Astrocyte (in vitro differentiated cells and primary cell): ENCODE results near the gene TRIP10. TPM values are rescaled to one million over a fixed set of nuclear protein-coding genes. Genes with fewer than 3 reads are reported as not detected.
A peak's percentile ranks its signal among the peaks of the same experiment; 100 is the strongest.

Experiments
- DNase-seq: peaks from one replicate; pipeline ENCODE4 v3.0.0-alpha.2; 2010; ENCODE audit warnings: low read depth
- FAIRE-seq: peaks from 2 replicates; lab custom pipeline; 2011; peaks lifted over from hg19 to GRCh38; lab: Jason Lieb, UNC
- H2AFZ ChIP-seq: 2 replicates; pipeline ENCODE4 v1.6.0; 2012; ENCODE audit warnings: low read depth, low read length, inconsistent platforms
- H3K27ac ChIP-seq: 2 replicates; pipeline ENCODE4 v1.5.1; 2011; ENCODE audit warnings: low read depth, low read length, inconsistent platforms
- H3K27me3 ChIP-seq: 2 replicates; pipeline ENCODE4 v1.6.0; 2011; ENCODE audit warnings: low read length, inconsistent platforms; ENCODE audit not compliant: insufficient read depth
- H3K36me3 ChIP-seq: 2 replicates; pipeline ENCODE4 v1.5.1; 2011; ENCODE audit warnings: low read length, inconsistent platforms; ENCODE audit not compliant: insufficient read depth
- H3K4me1 ChIP-seq: 2 replicates; pipeline ENCODE4 v1.5.1; 2011; ENCODE audit warnings: low read length, inconsistent platforms; ENCODE audit not compliant: insufficient read depth
- H3K4me2 ChIP-seq: 2 replicates; pipeline ENCODE4 v1.6.0; 2012; ENCODE audit warnings: low read length, inconsistent platforms
- H3K4me3 ChIP-seq: 2 replicates; pipeline ENCODE4 v1.5.1; 2011; ENCODE audit warnings: low read depth, mild to moderate bottlenecking, low read length, inconsistent platforms; ENCODE audit not compliant: insufficient read depth
- H3K79me2 ChIP-seq: 2 replicates; pipeline ENCODE4 v1.6.0; 2012; ENCODE audit warnings: mild to moderate bottlenecking, low read length, inconsistent platforms; ENCODE audit not compliant: insufficient read depth
- H3K9ac ChIP-seq: 2 replicates; pipeline ENCODE4 v1.6.0; 2012; ENCODE audit warnings: mild to moderate bottlenecking, low read length, inconsistent platforms
- H3K9me3 ChIP-seq: 2 replicates; pipeline ENCODE4 v1.5.1; 2012; ENCODE audit warnings: low read depth, mild to moderate bottlenecking, low read length, inconsistent platforms; ENCODE audit not compliant: insufficient read depth
- H4K20me1 ChIP-seq: 2 replicates; pipeline ENCODE4 v1.6.0; 2012; ENCODE audit warnings: low read length, inconsistent platforms; ENCODE audit not compliant: insufficient read depth
- H3K27ac Mint-ChIP-seq: one replicate; pipeline ENCODE4 v1.8.0; 2021; ENCODE audit warnings: mild to moderate bottlenecking, mixed read lengths; ENCODE audit not compliant: unreplicated experiment
- H3K27me3 Mint-ChIP-seq: one replicate; pipeline ENCODE4 v1.8.0; 2021; ENCODE audit warnings: low read depth, mixed read lengths; ENCODE audit not compliant: unreplicated experiment
- H3K36me3 Mint-ChIP-seq: one replicate; pipeline ENCODE4 v1.8.0; 2021; ENCODE audit warnings: low read depth, mixed read lengths; ENCODE audit not compliant: unreplicated experiment
- H3K4me1 Mint-ChIP-seq: one replicate; pipeline ENCODE4 v1.8.0; 2021; ENCODE audit warnings: low read depth, mixed read lengths; ENCODE audit not compliant: unreplicated experiment
- H3K4me3 Mint-ChIP-seq: one replicate; pipeline ENCODE4 v1.8.0; 2021; ENCODE audit warnings: mild to moderate bottlenecking, moderate library complexity, mixed read lengths; ENCODE audit not compliant: unreplicated experiment
- H3K9me3 Mint-ChIP-seq: one replicate; pipeline ENCODE4 v1.8.0; 2021; ENCODE audit warnings: mild to moderate bottlenecking, mixed read lengths; ENCODE audit not compliant: unreplicated experiment
- CTCF ChIP-seq: IDR thresholded peaks from 2 replicates; pipeline ENCODE4 v1.5.1; 2011; ENCODE audit warnings: low read depth, mild to moderate bottlenecking, inconsistent platforms, low read length, moderate library complexity; ENCODE audit not compliant: insufficient read depth
- EZH2 ChIP-seq: IDR thresholded peaks from 2 replicates; pipeline ENCODE4 v1.6.1; 2012; ENCODE audit warnings: mild to moderate bottlenecking, low read length, inconsistent platforms; ENCODE audit not compliant: insufficient read depth
- total RNA-seq: library from RNA; stranded (reverse); gene quantifications from 2 replicates; pipeline ENCODE4 v1.2.1, GENCODE V29; 2021

TRIP10 gene
- total RNA-seq, 1 donor from 2014 or later, result 41.4 TPM

GRCh38 chr19:6721773-6722172 is 17.7 kb upstream of the TRIP10 start:
- peaks cover 7% of the 10 kb centered on the region for H3K9me3 Mint-ChIP-seq
- no peaks in the 10 kb centered on the region for H3K36me3 Mint-ChIP-seq
- FAIRE-seq (no peak), DNase-seq (no peak)
- TF ChIP-seq CTCF, result no peak
- no peak for TF ChIP-seq EZH2
- Histone ChIP-seq H3K79me2 (no peaks in the 10 kb centered on the region), H3K4me2 (no peak overlapping the region), H3K9ac (no peak overlapping the region), H3K4me3 (no peak overlapping the region), H2AFZ (no peak overlapping the region), H3K27ac (no peak overlapping the region), H3K27me3 (no peaks in the 10 kb centered on the region), H3K36me3 (no peaks in the 10 kb centered on the region), H4K20me1 (no peaks in the 10 kb centered on the region), H3K9me3 (peaks cover 4% of the 10 kb centered on the region), H3K4me1 (no peaks in the 10 kb centered on the region)
- no peak overlapping the region for H3K27ac Mint-ChIP-seq
- no peak overlapping the region for H3K4me3 Mint-ChIP-seq
- H3K4me1 Mint-ChIP-seq, result peaks cover 2% of the 10 kb centered on the region
- H3K27me3 Mint-ChIP-seq, result peaks cover 8% of the 10 kb centered on the region

GRCh38 chr19:6723108-6723618 is 16.3 kb upstream of the TRIP10 start:
- H3K4me3 Mint-ChIP-seq, result no peak overlapping the region

More at GRCh38 chr19:6723108-6723618, 16.3 kb upstream of the TRIP10 start:
- H3K27ac ChIP-seq, result no peak overlapping the region
- Mint-ChIP-seq H3K27ac (no peak overlapping the region), H3K4me1 (peaks cover 2% of the 10 kb centered on the region), H3K9me3 (peaks cover 3% of the 10 kb centered on the region), H3K27me3 (peaks cover 8% of the 10 kb centered on the region), H3K36me3 (no peaks in the 10 kb centered on the region)
- DNase-seq, result peak; percentile 39
- no peak overlapping the region for H3K9ac ChIP-seq
- FAIRE-seq, result no peak
- no peaks in the 10 kb centered on the region for H3K79me2 ChIP-seq
- TF ChIP-seq CTCF (no peak), EZH2 (no peak)
- no peaks in the 10 kb centered on the region for H3K36me3 ChIP-seq
- no peaks in the 10 kb centered on the region for H3K4me1 ChIP-seq
- no peak overlapping the region for H2AFZ ChIP-seq
- no peaks in the 10 kb centered on the region for H3K9me3 ChIP-seq
- H3K4me3 ChIP-seq, result no peak overlapping the region
- H3K27me3 ChIP-seq, result no peaks in the 10 kb centered on the region
- H3K4me2 ChIP-seq, result no peak overlapping the region
- no peaks in the 10 kb centered on the region for H4K20me1 ChIP-seq
